H9 (cell line): Measurements from ENCODE around the gene MYH15. TPM values are rescaled to one million over a fixed set of nuclear protein-coding genes. Genes with fewer than 3 reads are reported as not detected.

Experiments
- DNase-seq: peaks from one replicate; pipeline ENCODE4 v3.0.0-alpha.2; 2017
- H2AFZ ChIP-seq: one replicate; pipeline ENCODE4 v1.6.1; 2013; ENCODE audit warnings: mild to moderate bottlenecking, low read length, control low read depth, moderate library complexity
- H2AK5ac ChIP-seq: 2 replicates; pipeline ENCODE4 v1.6.1; 2013; ENCODE audit warnings: low read length, control low read depth, mixed read lengths; ENCODE audit not compliant: insufficient read length
- H2BK120ac ChIP-seq: one replicate; pipeline ENCODE4 v1.6.1; 2013; ENCODE audit warnings: low read depth, mild to moderate bottlenecking, low read length, control low read depth, inconsistent platforms; ENCODE audit not compliant: poor library complexity, severe bottlenecking
- H2BK12ac ChIP-seq: 2 replicates; pipeline ENCODE4 v1.6.1; 2013; ENCODE audit warnings: low read length, control low read depth, mixed read lengths, low read depth; ENCODE audit not compliant: insufficient read length
- H2BK15ac ChIP-seq: 2 replicates; pipeline ENCODE4 v1.6.1; 2013; ENCODE audit warnings: low read depth, low read length, control low read depth
- H2BK20ac ChIP-seq: one replicate; pipeline ENCODE4 v1.6.1; 2013; ENCODE audit warnings: low read depth, mild to moderate bottlenecking, low read length, control low read depth, inconsistent platforms; ENCODE audit not compliant: poor library complexity, severe bottlenecking
- H2BK5ac ChIP-seq: 2 replicates; pipeline ENCODE4 v1.6.1; 2013; ENCODE audit warnings: low read length, control low read depth, mixed read lengths; ENCODE audit not compliant: insufficient read length
- H3K14ac ChIP-seq: 2 replicates; pipeline ENCODE4 v1.6.1; 2013; ENCODE audit warnings: low read length, control low read depth; ENCODE audit not compliant: insufficient read depth
- H3K18ac ChIP-seq: 2 replicates; pipeline ENCODE4 v1.6.1; 2013; ENCODE audit warnings: low read depth, mild to moderate bottlenecking, mixed read lengths, low read length, control low read depth; ENCODE audit not compliant: insufficient read length
- H3K23ac ChIP-seq: 2 replicates; pipeline ENCODE4 v1.6.1; 2013; ENCODE audit warnings: low read length, control low read depth, mixed read lengths, low read depth; ENCODE audit not compliant: insufficient read length
- H3K23me2 ChIP-seq: 2 replicates; pipeline ENCODE4 v1.6.1; 2013; ENCODE audit warnings: low read depth, mild to moderate bottlenecking, mixed read lengths, low read length, control low read depth; ENCODE audit not compliant: insufficient read length, poor library complexity, severe bottlenecking
- H3K27ac ChIP-seq: 2 replicates; pipeline ENCODE4 v1.5.1; 2013; ENCODE audit warnings: low read length, control low read depth, mixed read lengths, low read depth; ENCODE audit not compliant: insufficient read length
- H3K27me3 ChIP-seq: 2 replicates; pipeline ENCODE4 v1.6.1; 2013; ENCODE audit warnings: low read length, control low read depth, inconsistent platforms; ENCODE audit not compliant: insufficient read depth
- H3K4ac ChIP-seq: 2 replicates; pipeline ENCODE4 v1.6.1; 2013; ENCODE audit warnings: low read depth, mild to moderate bottlenecking, control low read depth, inconsistent platforms, low read length, moderate library complexity
- H3K4me1 ChIP-seq: 2 replicates; pipeline ENCODE4 v1.6.1; 2013; ENCODE audit warnings: low read length, control low read depth, inconsistent platforms; ENCODE audit not compliant: insufficient read depth
- H3K4me2 ChIP-seq: 2 replicates; pipeline ENCODE4 v1.6.1; 2013; ENCODE audit warnings: low read length, control low read depth, mixed read lengths; ENCODE audit not compliant: insufficient read length, insufficient read depth
- H3K56ac ChIP-seq: 2 replicates; pipeline ENCODE4 v1.6.1; 2013; ENCODE audit warnings: low read depth, mild to moderate bottlenecking, mixed read lengths, low read length, control low read depth; ENCODE audit not compliant: insufficient read length
- H3K79me1 ChIP-seq: 2 replicates; pipeline ENCODE4 v1.6.1; 2013; ENCODE audit warnings: low read depth, mild to moderate bottlenecking, moderate library complexity, low read length, control low read depth, inconsistent platforms; ENCODE audit not compliant: insufficient read depth, poor library complexity, severe bottlenecking
- H3K79me2 ChIP-seq: 2 replicates; pipeline ENCODE4 v1.6.1; 2013; ENCODE audit warnings: low read length, control low read depth, inconsistent platforms; ENCODE audit not compliant: insufficient read depth
- H3K9ac ChIP-seq: 2 replicates; pipeline ENCODE4 v1.6.1; 2013; ENCODE audit warnings: low read length, control low read depth, mixed read lengths; ENCODE audit not compliant: insufficient read length; ENCODE audit errors: extremely low read depth
- H3K9me3 ChIP-seq: one replicate; pipeline ENCODE4 v1.6.1; 2013; ENCODE audit warnings: low read depth, low read length, inconsistent platforms; ENCODE audit not compliant: control insufficient read depth
- H3T11ph ChIP-seq: one replicate; pipeline ENCODE4 v1.6.1; 2013; ENCODE audit warnings: mild to moderate bottlenecking, low read length, control low read depth, inconsistent platforms
- H4K20me1 ChIP-seq: one replicate; pipeline ENCODE4 v1.6.1; 2013; ENCODE audit not compliant: control insufficient read depth, insufficient read length, insufficient read depth
- H4K5ac ChIP-seq: 2 replicates; pipeline ENCODE4 v1.6.1; 2013; ENCODE audit warnings: low read depth, mild to moderate bottlenecking, mixed read lengths, low read length, control low read depth; ENCODE audit not compliant: insufficient read length
- H4K8ac ChIP-seq: replicated peaks from 2 replicates; pipeline ENCODE4 v1.6.1; 2013; ENCODE audit warnings: low read length, control low read depth, mixed read lengths, low read depth; ENCODE audit not compliant: insufficient read length
- H4K91ac ChIP-seq: 2 replicates; pipeline ENCODE4 v1.6.1; 2013; ENCODE audit warnings: low read depth, mild to moderate bottlenecking, moderate library complexity, mixed read lengths, low read length, control low read depth; ENCODE audit not compliant: insufficient read length
- H3K27ac Mint-ChIP-seq, 3 experiments: 2 replicates in 2 of 3; 3 replicates in 1 of 3; pipeline ENCODE4 v1.8.0; 2020 to 2021; ENCODE audit warnings: mixed read lengths in 3 of 3, mild to moderate bottlenecking in 1 of 3, moderate library complexity in 1 of 3
- H3K27me3 Mint-ChIP-seq: 2 replicates; pipeline ENCODE4 v1.8.0; 2021; ENCODE audit warnings: low read depth, mild to moderate bottlenecking, moderate library complexity, mixed read lengths
- H3K36me3 Mint-ChIP-seq, 3 experiments: 2 replicates in 2 of 3; 3 replicates in 1 of 3; pipeline ENCODE4 v1.8.0; 2020 to 2021; ENCODE audit warnings: low read depth in 3 of 3, mixed read lengths in 3 of 3; ENCODE audit not compliant: insufficient read depth in 1 of 3
- H3K4me1 Mint-ChIP-seq, 2 experiments: 2 replicates each; pipeline ENCODE4 v1.8.0; 2020; ENCODE audit warnings: mixed read lengths in 2 of 2
- H3K4me3 Mint-ChIP-seq, 2 experiments: 2 replicates in 1 of 2; 3 replicates in 1 of 2; pipeline ENCODE4 v1.8.0; 2020 to 2021; ENCODE audit warnings: mild to moderate bottlenecking in 2 of 2, mixed read lengths in 2 of 2, moderate library complexity in 1 of 2
- H3K9me3 Mint-ChIP-seq, 2 experiments: 2 replicates in 1 of 2; 3 replicates in 1 of 2; pipeline ENCODE4 v1.8.0; 2020; ENCODE audit warnings: mild to moderate bottlenecking in 2 of 2, mixed read lengths in 2 of 2, moderate library complexity in 1 of 2
- CTCF ChIP-seq: fragments of 200-600 bp; sonication (generic); conservative IDR thresholded peaks from 3 replicates; pipeline ENCODE4 v1.8.0; 2021; ENCODE audit warnings: antibody characterized with exemption, mild to moderate bottlenecking
- WGBS: extraction: QIAGEN DNeasy Blood & Tissue Kit; methylation state at CpG from one replicate; pipeline ENCODE4 v1.1.7; 2013; ENCODE audit warnings: missing lambda C conversion rate, low lambda C conversion rate, mixed read lengths; ENCODE audit not compliant: insufficient read length; ENCODE audit errors: extremely low coverage; 5-methylcytosine and 5-hydroxymethylcytosine counted together
- total RNA-seq: library from RNA; stranded (reverse); gene quantifications from 2 replicates; pipeline ENCODE4 v1.2.1, GENCODE V29; 2021

MYH15 gene
- total RNA-seq, 1 experiment from 2014 or later, result 0.13 TPM

GRCh38 chr3:108509263-108509662 is 1.1 kb downstream of the MYH15 start:
- Histone ChIP-seq H3K14ac (no peak overlapping the region), H4K8ac (no peak overlapping the region), H3K4me2 (no peak overlapping the region), H3K56ac (no peak overlapping the region), H4K91ac (no peak overlapping the region), H3K9ac (no peak overlapping the region), H3T11ph (no peak overlapping the region), H2BK5ac (no peak overlapping the region), H3K23me2 (no peaks in the 10 kb centered on the region), H3K79me2 (no peaks in the 10 kb centered on the region), H4K20me1 (no peaks in the 10 kb centered on the region), H2BK20ac (no peak overlapping the region), H2AK5ac (no peak overlapping the region), H3K27ac (no peak overlapping the region), H3K4ac (no peak overlapping the region), H3K23ac (no peak overlapping the region), H3K79me1 (no peaks in the 10 kb centered on the region), H2AFZ (no peak overlapping the region), H2BK15ac (no peak overlapping the region), H3K27me3 (no peaks in the 10 kb centered on the region), H4K5ac (no peak overlapping the region), H3K18ac (no peak overlapping the region), H3K4me1 (no peaks in the 10 kb centered on the region; the same call in 1 of the 2 replicates), H3K9me3 (no peaks in the 10 kb centered on the region), H2BK12ac (no peak overlapping the region), H2BK120ac (no peak overlapping the region)
- no peak for TF ChIP-seq CTCF
- no peak for DNase-seq
- Mint-ChIP-seq H3K9me3 (no peaks in the 10 kb centered on the region), H3K4me3 (no peak overlapping the region), H3K4me1 (peaks cover 7 to 9% of the 10 kb centered on the region in 2 experiments; a peak in 3 of 4 replicates), H3K27me3 (no peaks in the 10 kb centered on the region), H3K27ac (no peak overlapping the region), H3K36me3 (no peaks in the 10 kb centered on the region)
- WGBS, result no CpG with 5 or more reads among the region's 3 CpGs
